Measurements from ENCODE around the gene WNT9B.
A peak's percentile ranks its signal among the peaks of the same experiment; 100 is the strongest.

WNT9B gene, protein sequence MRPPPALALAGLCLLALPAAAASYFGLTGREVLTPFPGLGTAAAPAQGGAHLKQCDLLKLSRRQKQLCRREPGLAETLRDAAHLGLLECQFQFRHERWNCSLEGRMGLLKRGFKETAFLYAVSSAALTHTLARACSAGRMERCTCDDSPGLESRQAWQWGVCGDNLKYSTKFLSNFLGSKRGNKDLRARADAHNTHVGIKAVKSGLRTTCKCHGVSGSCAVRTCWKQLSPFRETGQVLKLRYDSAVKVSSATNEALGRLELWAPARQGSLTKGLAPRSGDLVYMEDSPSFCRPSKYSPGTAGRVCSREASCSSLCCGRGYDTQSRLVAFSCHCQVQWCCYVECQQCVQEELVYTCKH

DNA sequence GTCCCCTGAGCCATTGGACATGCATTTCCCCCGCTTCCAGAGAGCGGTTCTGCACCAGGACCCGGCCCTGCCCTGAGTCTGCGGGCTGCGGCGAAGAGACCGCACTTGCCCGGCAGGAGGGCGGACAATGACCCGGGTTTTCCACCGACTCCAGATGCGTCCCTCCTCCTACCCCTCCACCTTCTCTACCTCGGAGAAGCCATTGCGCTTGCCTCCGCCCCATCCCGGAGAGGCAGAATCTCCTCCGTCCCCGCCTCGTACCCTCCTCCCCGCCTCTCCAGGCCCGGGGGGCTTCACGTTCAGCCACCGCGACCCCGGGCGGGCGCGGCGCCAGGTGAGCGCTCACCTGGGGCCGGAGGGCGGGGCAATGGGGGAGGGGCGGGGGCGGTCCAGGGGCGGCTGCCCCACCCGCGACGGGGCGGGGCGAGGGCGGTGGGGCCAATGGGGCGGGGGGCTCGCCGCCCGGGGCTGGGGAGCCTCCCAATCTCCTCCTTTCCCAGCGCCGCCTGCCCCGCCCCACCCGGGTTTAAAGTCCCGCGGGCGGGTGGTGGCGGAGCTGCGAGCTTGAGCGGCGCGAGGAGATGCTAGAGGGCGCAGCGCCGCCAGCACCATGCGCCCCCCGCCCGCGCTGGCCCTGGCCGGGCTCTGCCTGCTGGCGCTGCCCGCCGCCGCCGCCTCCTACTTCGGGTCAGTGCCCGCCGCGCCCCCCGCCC lies at the start of gene WNT9B:
Gene WNT9B (plus strand): TSS at position 555 of the 713 bp plus-strand sequence. CDS start 56 bp downstream, at position 611.
- DNase-seq (ENCODE audit: low read depth in 2 of 2), result no peak

DNA sequence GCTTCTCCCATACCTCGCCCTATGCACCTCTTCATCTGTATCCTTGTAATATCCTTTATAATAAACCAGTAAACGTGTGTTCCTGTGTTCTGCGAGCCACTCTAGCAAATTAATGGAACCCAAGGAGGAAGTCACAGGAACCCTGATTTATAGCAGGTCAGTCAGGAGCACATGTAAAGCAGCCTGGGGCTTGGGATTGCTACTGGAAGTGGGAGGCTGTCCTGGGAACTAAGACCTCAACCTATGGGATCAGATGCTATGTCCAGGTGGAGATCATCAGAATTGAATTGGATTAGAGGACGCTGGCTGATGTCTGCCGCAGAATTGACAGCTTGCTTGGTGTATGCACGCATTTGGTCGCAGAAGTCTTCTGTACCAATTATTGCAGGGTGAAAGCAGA lies 48.6 kb upstream of the WNT9B start:
- DNase-seq (ENCODE audit: low read depth in 2 of 2), result no peak

DNA sequence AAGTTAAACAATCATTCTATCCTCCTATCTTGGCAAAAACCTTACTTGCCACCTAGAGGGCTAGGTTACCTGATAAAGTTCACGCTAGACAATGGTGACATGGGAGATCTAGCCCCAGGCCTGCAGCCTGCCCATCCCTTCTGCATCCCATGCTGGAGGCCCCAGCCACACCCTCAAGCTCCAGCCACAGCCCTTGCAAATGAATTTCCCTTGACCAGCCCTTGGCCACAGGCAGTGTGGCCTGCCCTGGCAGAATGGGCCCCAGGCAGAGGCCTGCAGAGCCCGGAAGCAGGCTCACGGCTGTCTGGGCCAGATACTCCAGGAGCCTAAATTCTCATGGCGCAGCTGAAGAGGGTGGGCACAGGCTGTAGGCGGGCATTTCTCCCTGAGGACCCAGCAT lies 47.8 kb upstream of the WNT9B start:
- DNase-seq (ENCODE audit: low read depth in 2 of 2), result no peak

DNA sequence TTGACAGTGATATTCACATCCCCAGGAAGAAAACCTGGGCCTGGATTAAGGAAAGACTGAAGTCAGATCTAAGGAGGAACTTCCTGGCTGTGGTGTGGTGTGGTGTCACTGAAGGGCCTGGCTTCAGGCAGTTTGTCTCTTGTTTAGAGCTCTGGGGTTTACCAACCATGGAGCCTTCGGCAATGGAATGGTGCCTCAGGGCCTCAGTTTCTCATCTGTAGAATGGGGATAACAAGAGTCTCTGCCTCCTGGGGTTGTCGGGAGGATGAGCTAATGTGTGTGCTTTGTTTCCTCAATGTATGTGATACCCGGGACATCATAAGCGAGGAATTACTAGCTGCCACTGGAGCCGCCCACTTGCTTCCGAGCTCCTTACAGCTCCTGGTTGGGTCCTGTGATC lies 45.6 kb upstream of the WNT9B start:
- DNase-seq (ENCODE audit: low read depth in 2 of 2), result no peak

DNA sequence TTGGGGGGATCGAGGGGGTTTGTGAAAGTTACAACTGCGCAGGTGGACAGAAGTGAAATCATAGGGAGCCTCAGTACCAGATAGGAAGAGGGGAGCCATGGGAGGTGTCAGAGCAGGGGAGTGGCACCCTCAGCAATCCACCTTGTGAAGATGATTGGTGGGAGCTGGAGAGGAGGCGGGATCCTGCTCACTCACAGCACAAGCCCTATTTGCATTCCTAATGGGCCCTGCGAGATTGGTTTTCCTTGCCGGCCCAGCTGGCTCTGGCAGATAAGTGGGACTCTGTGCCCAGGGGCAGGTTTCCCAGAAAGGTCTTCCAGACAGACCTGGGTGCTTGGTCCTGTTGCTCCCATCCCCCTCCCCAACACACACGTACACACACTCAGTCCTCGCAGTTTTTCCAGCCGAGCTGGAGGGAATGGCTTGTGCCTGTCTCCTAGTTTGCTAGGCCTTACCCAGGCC lies 42.2 kb upstream of the WNT9B start:
- no peak for DNase-seq (ENCODE audit: low read depth in 2 of 2)

DNA sequence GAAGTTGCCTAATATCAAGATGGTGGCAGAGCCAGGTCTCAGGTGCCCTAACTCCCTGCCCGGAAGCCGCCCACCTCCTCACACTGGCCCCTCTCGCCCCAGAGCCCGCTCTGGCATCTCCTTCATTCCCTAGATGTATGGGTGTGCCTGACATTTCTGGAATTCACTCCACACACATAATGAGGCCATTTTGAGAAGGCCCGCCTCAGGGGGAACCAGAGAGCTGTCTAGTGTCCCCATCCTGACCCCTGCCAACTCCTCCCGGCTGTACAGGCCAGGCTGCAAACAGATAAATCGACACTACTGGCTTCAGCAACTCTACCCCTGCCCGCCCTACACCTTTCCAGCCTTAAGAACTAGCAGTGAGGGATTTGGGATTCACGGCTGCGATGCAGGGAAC lies 40.5 kb upstream of the WNT9B start:
- no peak for DNase-seq (ENCODE audit: low read depth in 2 of 2)

DNA sequence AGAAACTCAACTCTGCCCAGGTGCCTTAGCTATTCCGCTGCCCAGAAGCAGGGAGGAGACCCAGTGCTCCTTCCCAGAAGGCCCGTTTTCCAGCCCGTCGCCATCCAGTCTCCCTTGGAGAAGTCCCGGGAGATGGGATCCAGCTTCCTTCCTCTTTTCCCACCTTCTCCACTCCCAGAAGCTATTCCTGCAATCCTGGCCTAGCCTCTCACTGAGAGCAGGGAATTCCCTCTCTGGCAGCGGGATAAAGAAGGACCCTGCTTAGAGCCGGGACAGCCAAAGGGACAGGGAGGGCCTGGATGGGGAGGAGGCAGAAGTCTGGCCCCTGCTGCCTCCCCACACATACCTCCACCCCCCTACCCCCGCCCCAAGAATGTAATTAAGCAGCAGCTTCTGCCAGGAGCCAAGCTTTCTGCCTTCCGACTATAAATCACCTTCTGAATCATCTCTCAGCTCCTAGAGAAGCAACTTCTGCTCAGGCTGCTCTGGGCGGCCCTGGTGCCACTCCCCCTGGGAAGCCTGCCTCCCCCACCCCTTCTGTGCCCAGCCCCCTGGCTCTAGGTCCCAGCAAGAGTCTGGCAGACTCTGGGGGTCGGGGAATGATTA lies 39.3 kb upstream of the WNT9B start:
- no peak for DNase-seq (ENCODE audit: low read depth in 2 of 2)

DNA sequence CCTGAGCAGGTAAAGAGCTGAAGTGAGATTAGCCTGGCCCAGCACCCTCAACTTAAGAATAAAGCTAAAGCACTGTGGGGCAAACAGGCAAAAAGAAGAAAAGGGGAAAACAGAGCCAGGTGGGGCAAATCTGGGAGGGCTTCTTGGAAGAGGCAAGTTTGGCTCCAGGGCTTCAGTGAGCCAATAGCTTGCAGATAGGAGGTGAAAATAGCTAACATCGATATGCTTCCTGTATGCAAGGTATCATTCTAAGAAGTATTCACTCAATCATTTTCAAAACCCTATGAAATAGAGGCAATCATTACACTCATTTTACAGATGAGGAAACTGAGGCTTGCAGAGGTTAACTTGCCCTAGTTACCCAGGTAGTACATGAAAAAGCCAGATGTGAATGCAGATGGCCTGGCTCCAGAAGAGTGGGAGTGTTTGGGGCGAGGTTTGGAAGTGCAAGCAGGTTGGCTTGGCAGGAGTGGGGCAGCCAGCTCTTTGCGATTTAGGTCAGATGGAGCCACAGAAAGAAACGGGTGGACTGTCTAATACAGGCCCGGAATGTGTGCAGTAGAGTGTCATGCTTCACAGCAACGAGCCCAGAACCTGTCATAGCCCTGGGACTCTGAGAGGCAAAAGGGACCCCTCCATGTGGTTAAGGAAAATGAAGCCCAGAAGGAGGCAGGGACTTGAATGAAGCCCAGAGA lies 38.6 kb upstream of the WNT9B start:
- DNase-seq (ENCODE audit: low read depth in 2 of 2), result no peak

DNA sequence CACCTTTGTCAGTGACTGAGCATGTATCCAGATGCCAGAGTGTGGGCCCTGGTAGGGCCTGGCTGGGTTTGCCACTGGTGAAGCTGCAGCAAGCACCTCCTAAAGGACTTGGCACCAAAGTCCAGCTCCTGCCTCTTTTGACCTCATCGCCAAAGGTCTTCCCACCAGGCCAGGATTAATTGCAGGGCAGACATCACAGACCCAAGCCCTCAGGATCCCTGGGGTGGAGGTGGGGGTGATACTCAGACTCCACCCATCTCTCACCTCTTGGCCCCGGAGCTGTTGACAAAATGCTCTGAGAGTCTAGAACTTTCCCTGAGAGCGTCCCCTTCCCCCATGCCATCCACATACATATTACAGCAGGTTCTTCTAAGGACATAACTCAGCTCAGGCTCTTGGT lies 37.5 kb upstream of the WNT9B start:
- no peak for DNase-seq (ENCODE audit: low read depth in 2 of 2)

DNA sequence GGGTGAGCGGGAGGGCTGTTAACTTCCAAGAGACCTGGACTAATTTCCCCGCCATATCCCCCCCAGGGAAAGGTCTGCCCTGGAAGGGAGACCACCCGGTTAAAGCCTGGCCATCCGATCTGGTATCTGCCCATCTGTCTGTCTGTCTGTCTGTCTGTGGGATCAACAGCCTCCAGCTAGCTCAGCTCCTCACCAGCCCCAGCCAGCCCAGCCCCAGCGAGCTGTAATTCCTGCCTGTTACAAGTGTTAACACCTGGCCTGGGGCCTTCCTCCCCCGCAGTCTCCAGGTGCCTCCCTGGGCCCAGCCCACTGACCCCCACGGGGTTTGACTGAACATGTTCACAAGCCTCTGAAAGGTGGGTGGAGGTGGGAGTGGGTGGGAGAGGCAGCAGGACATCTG lies 36.9 kb upstream of the WNT9B start:
- DNase-seq (ENCODE audit: low read depth in 2 of 2), result no peak

DNA sequence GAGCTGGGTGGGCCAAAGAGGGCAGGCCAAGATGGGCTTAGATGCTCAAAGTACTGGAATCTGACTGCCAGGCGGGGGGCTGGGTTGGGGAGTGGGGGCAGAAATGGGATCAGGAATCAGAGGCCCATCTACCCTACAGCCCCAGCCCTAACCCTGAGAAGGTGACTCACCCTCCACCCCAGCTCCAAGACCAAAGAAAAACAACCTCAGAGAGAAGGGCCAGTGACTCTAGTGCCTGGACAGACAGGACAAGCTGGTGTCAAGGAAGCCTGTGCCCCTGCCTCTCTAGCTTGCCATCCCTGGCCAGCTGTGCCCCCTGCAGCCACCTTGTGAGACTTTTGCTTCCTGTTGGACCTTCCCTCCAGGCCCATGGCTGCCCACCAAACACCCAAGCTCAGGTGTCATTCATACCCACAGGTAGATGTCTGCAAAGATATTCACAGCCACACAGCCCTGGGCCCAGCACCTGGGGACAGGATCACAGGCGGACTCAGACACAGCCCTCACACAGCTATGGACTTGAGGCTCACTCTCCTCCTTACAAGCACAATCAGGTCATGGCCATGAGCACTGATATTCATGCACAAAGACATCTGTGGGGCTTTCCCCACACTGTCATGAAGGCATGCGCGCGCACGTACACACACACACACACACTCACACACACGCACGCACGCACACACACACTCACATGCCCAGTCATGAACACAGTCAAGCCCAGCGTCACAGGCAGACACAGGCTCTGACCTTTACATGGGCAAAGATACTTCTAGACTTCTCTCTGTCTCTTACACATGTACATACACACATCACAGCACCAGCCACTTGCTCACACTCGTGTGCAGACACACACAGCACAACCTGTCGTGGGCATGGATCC lies 35.7 kb upstream of the WNT9B start:
- DNase-seq (ENCODE audit: low read depth in 2 of 2), result no peak

DNA sequence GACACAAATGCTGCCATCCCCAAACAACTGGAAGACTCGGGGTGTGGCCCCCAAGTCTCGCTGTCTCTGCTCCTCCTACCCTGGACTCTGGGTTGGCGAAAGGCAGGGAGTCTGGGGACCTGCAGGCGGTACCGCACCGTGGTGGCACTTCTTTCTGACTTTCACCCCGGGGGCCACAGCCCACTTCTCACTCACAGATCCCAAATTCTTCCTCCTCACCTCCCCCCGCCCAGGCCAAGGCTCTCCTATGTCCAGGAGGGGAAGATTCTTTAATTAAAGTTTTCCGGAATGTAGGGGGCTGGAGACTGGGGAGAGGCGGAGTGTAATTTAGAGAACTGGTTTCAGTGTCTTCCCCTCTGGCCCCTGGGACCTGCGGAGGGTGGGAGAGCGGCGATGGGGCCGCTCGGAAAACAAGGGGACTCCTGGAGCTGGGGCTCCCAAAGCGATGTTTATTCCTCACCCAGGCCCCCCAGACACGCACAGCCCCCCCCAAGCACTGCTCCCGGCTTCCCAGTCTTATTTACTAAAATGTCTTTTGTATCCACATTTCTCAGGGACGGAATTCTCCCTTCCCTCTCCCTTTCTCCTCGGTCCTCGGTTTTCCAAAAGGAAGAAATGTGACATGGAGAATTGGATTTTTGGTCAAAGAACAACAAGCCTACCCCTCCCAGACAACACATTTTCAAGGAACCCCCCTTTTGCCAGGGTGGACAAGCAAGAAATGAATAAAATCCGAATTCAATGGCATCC lies 34.1 kb upstream of the WNT9B start:
- no peak for DNase-seq (ENCODE audit: low read depth in 2 of 2)

DNA sequence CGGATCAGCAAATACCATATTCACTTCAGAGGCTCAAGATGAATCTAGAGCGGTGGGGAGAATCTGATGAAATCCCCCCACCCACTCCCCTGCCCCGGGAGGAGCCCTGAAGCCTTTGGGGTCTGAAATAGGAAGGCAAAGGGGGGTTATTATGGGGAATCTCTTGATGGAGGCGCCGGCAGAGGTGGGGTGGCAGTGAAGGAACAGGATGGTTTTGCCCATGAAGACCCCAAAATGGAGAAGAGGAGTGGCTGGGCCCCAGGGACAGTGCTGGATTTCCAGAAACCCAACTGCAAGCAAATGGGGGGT lies 33.5 kb upstream of the WNT9B start:
- no peak for DNase-seq (ENCODE audit: low read depth in 2 of 2)

DNA sequence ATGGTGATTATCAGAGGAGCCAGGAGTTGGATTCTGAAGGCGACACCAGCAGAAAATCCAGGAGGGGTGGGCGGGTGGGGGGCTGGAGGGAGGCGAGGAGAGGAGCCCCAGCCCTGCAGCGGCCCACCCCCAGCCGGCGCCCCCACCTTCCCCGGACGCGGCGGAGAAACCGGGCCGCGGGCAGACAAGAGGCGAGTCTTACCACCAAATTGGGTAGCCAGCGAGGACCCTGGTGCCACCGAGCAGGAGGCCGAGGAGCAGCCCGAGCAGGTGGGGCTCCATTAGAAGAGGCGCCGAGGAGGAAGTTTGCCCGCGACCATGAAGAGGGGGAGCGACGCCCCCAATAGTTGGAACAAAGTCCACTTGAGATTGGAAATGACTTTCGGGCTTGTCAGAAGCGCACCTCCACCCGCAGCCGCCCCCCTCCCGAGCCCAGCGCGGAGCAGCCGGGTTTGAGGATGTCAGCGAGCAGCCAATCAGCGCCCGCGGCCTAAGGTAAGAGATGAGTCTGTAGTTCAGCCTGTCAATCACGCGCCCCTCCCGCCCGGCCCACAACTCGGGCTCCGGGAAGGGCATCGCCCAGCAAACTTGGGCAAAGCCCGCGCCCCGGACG lies 33.0 kb upstream of the WNT9B start, which contains the start of gene WNT3:
Gene WNT3 (minus strand): TSS at position 377 of the 613 bp plus-strand sequence. CDS start 95 bp downstream, at position 282.
- peak; percentile 14 to 41 for DNase-seq (ENCODE audit: low read depth in 2 of 2)

DNA sequence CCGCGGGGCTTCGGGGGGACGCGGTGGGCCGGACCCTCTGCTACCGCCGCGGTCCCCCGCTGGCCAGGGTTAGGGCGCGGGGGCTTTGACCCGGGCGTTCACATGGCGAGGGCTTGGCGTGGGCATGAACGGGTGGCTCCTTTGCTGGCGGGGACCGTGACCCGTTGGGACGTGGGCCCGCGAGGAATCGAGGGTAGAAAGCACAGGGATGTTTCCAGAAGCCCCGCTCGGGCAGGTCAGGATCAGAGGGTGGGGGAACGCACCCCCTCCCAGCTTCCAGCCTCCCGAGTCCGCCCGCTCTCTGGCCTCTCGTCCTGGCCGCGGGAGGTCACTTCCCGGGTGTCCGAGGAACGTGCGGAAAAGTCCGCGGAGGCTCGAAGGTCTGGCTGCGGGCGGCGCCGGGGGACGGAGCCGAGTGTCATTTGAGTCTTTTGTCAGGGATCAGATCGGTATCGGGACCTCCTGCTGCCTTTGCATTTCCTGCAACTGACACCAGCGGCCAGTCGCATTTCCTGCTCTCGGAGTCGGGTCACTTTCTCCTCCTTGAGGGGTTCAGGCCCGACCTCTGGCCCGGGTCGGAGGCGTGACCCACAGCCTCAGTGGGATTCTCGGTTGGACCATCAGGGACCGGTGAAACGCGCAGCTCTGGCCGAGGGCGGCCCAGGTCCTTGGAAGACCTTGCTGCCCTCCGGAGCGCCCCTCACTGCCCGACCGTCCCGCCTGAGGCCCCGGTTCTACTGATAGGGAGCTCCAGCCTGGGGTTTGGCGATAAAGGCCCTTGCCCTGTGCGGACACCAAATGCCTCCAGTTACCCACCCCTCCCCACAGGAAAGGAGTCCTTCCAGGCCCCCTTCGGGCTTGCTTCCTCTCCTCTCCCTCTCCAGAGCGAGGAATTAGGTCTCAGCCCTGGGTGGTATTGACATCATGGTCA lies 32.2 kb upstream of the WNT9B start:
- DNase-seq (ENCODE audit: low read depth in 2 of 2), result no peak

DNA sequence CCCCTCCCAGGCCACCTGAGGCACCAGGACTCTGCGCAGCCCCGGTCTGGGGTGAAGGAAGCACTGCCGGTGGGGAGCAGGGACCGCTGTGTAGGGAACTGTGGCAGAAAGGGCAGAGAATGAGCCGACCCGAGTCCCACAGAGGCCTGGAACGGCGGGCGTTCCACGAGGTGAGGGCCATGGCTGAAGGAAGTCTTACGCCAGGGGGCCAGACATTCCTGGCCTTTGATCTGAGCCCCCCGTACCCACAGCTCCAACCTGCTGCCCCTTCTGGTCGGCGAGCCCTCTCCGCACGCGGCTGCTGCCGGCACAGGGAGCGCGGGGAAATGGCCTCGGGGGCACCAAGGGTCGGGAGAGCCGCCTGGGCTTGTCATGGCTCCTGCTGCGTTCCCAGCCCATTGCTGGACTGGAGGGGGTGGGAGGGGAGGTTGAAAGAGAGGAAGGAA lies 31.5 kb upstream of the WNT9B start:
- DNase-seq (ENCODE audit: low read depth in 2 of 2), result no peak

DNA sequence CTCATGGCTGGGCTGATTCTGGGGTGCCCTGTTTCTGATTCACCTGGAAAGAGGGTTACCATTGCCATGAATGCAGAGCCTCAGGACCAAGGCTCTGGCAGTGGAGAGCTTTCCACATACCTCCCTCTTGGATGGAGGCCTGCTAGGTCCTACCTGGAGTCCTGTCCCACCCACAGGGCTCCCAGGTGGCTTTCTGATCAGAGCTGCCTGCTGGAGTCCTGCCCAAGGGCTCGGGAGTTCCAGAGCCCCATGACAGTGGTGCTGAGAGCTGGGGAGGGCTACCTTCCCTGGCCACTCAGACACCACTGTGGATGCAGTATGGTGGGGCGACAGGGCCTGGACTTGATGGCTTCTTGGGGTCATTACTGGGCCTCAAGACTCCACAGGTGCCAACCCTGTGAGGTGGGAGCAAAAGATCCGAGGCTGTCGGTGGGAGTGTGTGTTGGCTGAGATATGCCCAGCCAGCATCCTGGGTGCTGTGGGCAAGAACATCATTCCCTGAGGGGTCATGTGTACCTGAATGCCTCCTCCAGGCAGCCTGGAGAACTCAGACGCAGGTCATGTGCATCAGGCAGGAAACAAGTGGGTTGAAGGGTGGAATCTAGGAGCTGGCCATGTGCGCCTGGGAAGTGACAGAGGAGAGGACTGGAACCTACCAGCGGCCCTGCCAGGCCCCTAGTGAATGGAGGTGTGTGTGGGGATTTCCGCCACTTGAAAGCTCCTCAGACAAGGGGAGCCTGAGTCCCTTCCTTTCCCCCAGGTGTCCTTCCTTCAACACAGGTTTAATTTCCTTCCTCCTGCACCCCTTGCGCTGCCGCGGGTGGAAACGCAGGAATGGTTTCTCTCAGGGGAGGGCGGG lies 30.6 kb upstream of the WNT9B start:
- DNase-seq (ENCODE audit: low read depth in 2 of 2), result no peak

Measured in activated CD8-positive, alpha-beta memory T cell treated with anti-CD3 and anti-CD28 coated beads for 4 hours (primary cell).